NCI-H146 treated with DMSO at 0.1 percent for 48 hours (cell line): ENCODE data around the gene NXPE3.

Source experiments
- DNase-seq: peaks from one replicate; lab custom pipeline; 2025; ENCODE audit not compliant: unreplicated experiment; lab: John Stamatoyannopoulos, UW

Gene NXPE3

GRCh38 chr3:101873619-101874018 lies 94.6 kb downstream of the NXPE3 start:
- no peak for DNase-seq

- DNase-seq: no peak
Observed at GRCh38 chr3:101876142-101876541, 97.1 kb downstream of the NXPE3 start.
